HCT116 (cell line): ENCODE data around the gene TMEM214.

Source experiments
- CBX3 ChIP-seq: IDR thresholded peaks from 2 replicates; pipeline ENCODE4 v1.6.1; 2012; ENCODE audit warnings: low read depth
- EZH2phosphoT487 ChIP-seq: fragments of 200-600 bp; IDR thresholded peaks from 2 replicates; pipeline ENCODE4 v1.6.1; 2018; ENCODE audit warnings: antibody characterized with exemption, borderline replicate concordance
- FOSL1 ChIP-seq: IDR thresholded peaks from 2 replicates; pipeline ENCODE4 v1.6.1; 2012; ENCODE audit warnings: low read depth
- POLR2A ChIP-seq: IDR thresholded peaks from 2 replicates; pipeline ENCODE4 v1.7.0; 2011; ENCODE audit warnings: borderline replicate concordance; ENCODE audit not compliant: insufficient read depth, insufficient read length; ENCODE audit errors: extremely low read depth
- POLR2AphosphoS5 ChIP-seq: IDR thresholded peaks from 2 replicates; pipeline ENCODE4 v1.6.1; 2011; ENCODE audit warnings: mild to moderate bottlenecking, low read depth, low read length, moderate library complexity
- RAD21 ChIP-seq: IDR thresholded peaks from 2 replicates; pipeline ENCODE4 v1.6.1; 2012; ENCODE audit warnings: low read depth, mild to moderate bottlenecking
- REST ChIP-seq: IDR thresholded peaks from 2 replicates; pipeline ENCODE4 v1.6.1; 2012; ENCODE audit warnings: low read depth
- SIN3A ChIP-seq: IDR thresholded peaks from 2 replicates; pipeline ENCODE4 v1.6.1; 2012; ENCODE audit warnings: low read depth
- SP1 ChIP-seq: IDR thresholded peaks from 2 replicates; pipeline ENCODE4 v1.6.1; 2012; ENCODE audit warnings: low read depth
- TF ChIP-seq, protein P1 (sequence below), 3 experiments: fragments of 200-600 bp in 1 of 3; sonication (generic) in 1 of 3; IDR thresholded peaks in 2 of 3; conservative IDR thresholded peaks in 1 of 3; 2 replicates each; pipeline ENCODE4 v1.5.1; 2012 to 2017; ENCODE audit warnings: low read depth in 2 of 3, low read length in 2 of 3, antibody characterized with exemption in 1 of 3, borderline replicate concordance in 1 of 3, control low read depth in 1 of 3, mild to moderate bottlenecking in 1 of 3, mixed read lengths in 1 of 3, mixed run types in 1 of 3, moderate library complexity in 1 of 3; ENCODE audit not compliant: insufficient read depth in 1 of 3

DNA sequence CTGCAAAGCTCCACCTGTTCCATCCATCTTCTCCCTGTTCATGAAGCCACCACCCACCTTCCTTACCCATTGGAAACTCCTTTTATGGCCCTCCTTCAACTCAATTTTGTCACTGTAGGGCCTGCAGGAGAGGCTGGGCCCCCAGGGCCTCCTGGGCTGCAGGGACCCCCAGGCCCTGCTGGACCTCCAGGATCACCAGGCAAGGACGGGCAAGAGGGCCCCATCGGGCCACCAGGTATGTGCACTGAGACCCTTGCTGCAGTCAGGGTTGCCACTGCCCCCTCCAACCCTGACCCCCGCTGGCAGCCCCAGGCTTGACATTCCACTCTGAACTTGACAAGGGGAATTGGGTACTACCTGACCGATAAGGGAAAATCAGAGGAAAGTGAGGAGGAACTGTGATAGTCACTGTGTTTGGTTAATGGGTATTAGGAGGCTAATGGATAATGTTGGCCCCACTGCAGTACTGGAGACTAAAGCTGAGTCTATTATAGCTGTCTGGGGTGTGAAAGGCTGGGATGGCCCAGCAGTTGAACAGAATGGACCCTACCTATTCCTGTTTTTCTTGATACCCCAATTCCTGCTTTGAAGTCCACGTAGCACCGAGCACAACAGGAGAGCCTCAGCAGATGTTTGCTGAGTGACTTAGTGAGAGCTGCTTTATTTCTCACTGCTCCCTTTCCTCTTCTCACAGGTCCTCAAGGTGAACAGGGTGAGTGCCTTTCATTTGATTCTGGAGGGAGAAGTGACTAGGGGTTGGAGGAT lies 51.7 kb downstream of the TMEM214 start:
- TF ChIP-seq, protein P1, sequence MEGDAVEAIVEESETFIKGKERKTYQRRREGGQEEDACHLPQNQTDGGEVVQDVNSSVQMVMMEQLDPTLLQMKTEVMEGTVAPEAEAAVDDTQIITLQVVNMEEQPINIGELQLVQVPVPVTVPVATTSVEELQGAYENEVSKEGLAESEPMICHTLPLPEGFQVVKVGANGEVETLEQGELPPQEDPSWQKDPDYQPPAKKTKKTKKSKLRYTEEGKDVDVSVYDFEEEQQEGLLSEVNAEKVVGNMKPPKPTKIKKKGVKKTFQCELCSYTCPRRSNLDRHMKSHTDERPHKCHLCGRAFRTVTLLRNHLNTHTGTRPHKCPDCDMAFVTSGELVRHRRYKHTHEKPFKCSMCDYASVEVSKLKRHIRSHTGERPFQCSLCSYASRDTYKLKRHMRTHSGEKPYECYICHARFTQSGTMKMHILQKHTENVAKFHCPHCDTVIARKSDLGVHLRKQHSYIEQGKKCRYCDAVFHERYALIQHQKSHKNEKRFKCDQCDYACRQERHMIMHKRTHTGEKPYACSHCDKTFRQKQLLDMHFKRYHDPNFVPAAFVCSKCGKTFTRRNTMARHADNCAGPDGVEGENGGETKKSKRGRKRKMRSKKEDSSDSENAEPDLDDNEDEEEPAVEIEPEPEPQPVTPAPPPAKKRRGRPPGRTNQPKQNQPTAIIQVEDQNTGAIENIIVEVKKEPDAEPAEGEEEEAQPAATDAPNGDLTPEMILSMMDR (IDR thresholded peaks at IDR 0.05 in 2 of 3, conservative IDR thresholded peaks at IDR 0.05 in 1 of 3; ENCODE audit: borderline replicate concordance in 1 of 3, insufficient read depth in 1 of 3, low read depth in 2 of 3, low read length in 2 of 3) = no peak
- TF ChIP-seq SP1 = no peak
- no peak for TF ChIP-seq POLR2A
- TF ChIP-seq EZH2phosphoT487 = no peak
- no peak for TF ChIP-seq FOSL1
- no peak for TF ChIP-seq CBX3
- TF ChIP-seq POLR2AphosphoS5 = no peak
- no peak for TF ChIP-seq SIN3A
- no peak for TF ChIP-seq REST
- TF ChIP-seq RAD21 = no peak
